NCI-H2107 treated with DMSO at 0.1 percent for 48 hours (cell line): Measurements from ENCODE around the gene KPNB1.

ENCODE experiments used
- DNase-seq: peaks from one replicate; lab custom pipeline; 2025; ENCODE audit not compliant: unreplicated experiment; lab: John Stamatoyannopoulos, UW

KPNB1 gene

GRCh38 chr17:47649153-47649971 is at the start of gene KPNB1:
TSS of gene KPNB1 (plus strand) at chr17:47649919. CDS start at chr17:47650245, 326 bp downstream.
- peak; percentile 95 for DNase-seq

GRCh38 chr17:47603830-47604597 is 45.7 kb upstream of the KPNB1 start:
- DNase-seq = no peak

- DNase-seq = peak; percentile 81
These were observed 45.2 kb upstream of the KPNB1 start for GRCh38 chr17:47604598-47604927.

GRCh38 chr17:47605011-47605410 is 44.7 kb upstream of the KPNB1 start:
- no peak for DNase-seq

- DNase-seq = no peak
These were observed 42.2 kb upstream of the KPNB1 start for GRCh38 chr17:47607481-47607880.

- DNase-seq = no peak
These were observed 38.1 kb upstream of the KPNB1 start for GRCh38 chr17:47611372-47612350.

- peak; percentile 40 for DNase-seq
These were observed 33.8 kb upstream of the KPNB1 start for GRCh38 chr17:47615766-47616424.

GRCh38 chr17:47618410-47618809 is 31.3 kb upstream of the KPNB1 start:
- DNase-seq = no peak

GRCh38 chr17:47620503-47621245 is 29.0 kb upstream of the KPNB1 start:
- no peak for DNase-seq

GRCh38 chr17:47621293-47622179 is 28.2 kb upstream of the KPNB1 start:
- no peak for DNase-seq

GRCh38 chr17:47622180-47622549 is 27.6 kb upstream of the KPNB1 start:
- no peak for DNase-seq

GRCh38 chr17:47624727-47625068 is 25.0 kb upstream of the KPNB1 start:
- no peak for DNase-seq

- DNase-seq = no peak
These were observed 21.6 kb upstream of the KPNB1 start for GRCh38 chr17:47628014-47628566.

- no peak for DNase-seq
These were observed 19.9 kb upstream of the KPNB1 start for GRCh38 chr17:47629826-47630225.

- no peak for DNase-seq
These were observed 19.1 kb upstream of the KPNB1 start for GRCh38 chr17:47630614-47631013.

GRCh38 chr17:47632991-47633390 is 16.7 kb upstream of the KPNB1 start:
- DNase-seq = no peak

- DNase-seq = no peak
These were observed 15.7 kb upstream of the KPNB1 start for GRCh38 chr17:47633996-47634395.

GRCh38 chr17:47634870-47635269 is 14.8 kb upstream of the KPNB1 start:
- no peak for DNase-seq

- DNase-seq = no peak
These were observed 14.0 kb upstream of the KPNB1 start for GRCh38 chr17:47635734-47636133.
